ENCODE results near the gene DAZAP2.
A peak's percentile ranks its signal among the peaks of the same experiment; 100 is the strongest.

DAZAP2 gene, protein sequence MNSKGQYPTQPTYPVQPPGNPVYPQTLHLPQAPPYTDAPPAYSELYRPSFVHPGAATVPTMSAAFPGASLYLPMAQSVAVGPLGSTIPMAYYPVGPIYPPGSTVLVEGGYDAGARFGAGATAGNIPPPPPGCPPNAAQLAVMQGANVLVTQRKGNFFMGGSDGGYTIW

DNA sequence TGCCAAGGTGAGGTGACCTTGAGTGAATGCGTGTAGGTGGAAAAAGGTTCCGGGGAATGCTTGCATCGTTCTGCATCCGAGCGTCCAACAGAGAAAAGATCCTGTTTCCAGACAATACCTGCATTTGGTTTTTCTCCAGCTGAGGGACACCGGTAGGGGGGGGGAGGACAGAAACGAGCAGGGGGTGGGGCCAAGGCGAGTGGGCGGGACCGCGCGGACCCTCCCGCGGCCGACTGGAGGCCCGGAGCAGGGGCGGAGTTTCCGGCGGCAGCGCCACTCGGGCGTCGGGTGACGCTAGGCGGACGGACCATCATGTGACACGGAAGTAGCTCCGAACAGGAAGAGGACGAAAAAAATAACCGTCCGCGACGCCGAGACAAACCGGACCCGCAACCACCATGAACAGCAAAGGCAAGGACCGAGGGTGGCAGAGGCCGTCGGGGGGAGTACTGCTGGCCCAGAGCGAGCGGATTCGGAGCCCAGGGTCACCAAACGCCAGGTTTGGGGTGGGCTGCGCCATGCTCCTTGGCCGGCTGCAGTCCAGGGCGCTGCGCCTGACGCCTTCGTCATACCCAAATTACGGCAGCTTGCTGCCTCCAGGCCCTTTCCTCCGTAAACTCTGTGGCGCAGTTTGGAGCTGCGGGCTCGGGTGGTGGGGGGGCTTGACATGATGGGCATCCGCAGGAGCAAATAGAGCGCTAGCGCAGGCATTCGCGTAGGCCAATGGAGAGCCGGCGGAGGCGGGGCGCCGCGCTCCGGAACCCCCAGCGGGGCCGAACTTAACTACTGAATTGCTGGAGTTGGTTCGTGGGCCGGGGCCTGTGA, at the start of gene DAZAP2:
Gene DAZAP2, plus strand, starts transcription at position 317 of the 825 bp plus-strand sequence. Its CDS starts 82 bp downstream, at position 399.
- peak; percentile 98 for DNase-seq

DNA sequence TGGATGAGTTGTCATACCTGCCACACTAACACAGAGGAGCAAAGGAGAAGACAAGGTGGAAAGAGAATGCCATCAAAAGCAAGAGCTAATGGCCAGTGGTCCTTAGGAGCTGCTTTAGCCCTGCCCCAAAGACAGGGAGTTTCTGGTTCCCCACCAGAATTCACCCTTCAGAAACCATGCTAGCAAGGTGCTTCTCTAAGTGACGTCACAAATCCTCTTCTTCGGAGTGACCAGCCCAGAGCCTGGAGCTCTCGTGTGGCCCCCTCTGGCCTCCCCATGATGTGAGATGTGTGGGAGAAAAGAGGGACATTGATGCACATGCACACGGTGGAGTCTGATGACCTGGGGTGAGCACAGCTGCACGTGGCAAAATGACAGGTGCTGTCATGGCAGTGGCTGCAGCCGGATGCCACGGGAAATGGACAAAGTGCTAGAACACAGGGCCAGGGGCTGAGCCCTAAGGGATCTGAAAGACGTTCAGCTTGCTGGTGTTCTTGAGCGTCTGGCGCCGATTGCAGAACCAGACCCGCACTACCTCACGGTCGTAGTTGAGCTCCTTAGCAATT, 48.8 kb upstream of the DAZAP2 start:
- no peak for DNase-seq

DNA sequence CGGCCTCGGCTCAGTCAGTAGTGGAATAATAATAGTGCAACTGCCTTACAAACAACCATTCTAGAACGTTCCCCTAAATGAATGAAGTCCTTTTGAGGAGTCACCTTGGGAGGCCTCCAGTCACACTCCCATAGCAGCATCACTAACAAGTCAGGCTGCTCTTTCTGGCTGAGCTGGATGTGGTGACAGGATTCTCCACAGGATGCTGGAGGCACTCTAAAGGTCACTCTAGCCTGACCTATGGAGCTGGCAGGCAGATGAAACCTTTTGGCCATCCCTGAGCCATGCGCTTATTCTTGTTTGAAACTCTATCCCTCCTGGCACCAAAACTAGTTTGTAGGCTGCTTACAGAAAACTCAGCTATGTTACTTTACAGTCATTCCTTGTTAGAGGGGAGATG, 47.8 kb upstream of the DAZAP2 start:
- no peak for DNase-seq

DNA sequence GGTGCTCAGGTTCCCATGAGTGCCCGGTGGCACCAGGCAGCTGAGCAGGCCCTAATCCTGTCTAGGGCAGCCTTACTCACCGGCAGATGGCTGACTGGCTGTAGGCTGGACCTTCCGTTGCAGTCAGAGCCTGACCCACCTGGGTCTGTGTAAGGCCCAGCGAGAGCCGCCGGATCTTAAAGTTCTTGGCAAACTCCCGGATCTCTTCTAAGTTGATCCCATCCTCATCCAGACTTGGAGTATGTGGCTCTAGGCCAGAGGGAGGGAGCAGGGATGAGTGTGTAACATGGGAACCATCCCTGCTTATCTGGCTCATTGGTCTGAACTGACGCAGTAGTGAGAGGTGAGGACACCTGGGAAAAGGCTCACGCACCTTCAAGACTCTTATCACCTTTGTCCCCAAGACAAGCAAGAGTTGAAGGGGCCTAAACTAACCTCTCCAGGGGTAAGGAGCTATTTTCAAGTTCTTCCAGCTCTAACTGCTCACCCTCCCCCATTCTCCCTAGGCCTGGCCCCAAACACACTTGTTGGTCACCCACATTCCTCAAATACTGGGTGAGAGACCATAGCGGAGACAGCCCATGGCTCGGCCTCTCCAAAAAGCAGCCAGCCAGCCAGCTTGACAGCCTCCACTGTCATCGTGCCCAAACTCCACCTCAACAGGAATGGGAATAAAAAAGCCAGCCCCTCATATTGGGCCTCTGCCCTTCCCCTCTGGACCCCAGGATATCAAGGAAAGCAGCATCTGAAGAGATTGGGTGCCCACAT, 46.9 kb upstream of the DAZAP2 start:
- no peak for DNase-seq

DNA sequence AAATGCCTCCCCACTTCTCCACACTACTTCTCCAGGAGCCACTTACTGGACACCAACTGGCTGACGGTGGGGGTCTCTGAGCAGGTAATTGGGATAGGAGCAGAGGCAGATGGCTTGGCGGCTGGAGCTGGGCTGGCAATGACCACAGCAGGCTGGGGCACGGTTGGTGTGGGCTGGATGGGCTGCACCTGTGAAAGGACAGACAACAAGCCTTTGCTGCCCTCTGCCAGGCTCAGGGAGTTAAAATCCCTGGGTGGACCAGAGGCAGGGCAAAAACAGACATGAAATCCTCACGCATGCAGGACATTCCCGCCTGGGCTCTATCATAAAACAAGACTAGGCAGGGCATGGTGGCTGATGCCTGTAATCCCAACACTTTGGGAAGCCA, 46.3 kb upstream of the DAZAP2 start:
- DNase-seq, result no peak

DNA sequence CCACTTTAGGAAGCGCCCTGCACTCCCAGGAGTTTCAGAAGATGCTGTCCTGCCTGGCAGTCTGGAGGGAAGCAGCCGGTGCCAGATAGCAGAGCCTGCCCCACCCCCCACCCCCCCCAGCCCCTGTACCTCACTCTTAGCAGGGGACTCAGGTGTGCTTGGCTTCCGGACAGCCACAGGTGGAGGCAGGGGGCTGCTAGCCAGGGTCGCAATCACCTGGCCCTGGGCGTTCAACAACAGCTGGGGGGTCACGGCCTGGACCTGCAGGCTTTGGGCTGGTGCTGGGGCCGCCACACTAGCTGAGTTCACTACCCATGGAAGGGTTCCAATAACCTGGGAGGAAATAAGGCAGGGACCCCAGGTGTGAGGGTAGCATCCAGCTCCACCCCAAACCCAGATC, 42.8 kb upstream of the DAZAP2 start:
- no peak for DNase-seq

DNA sequence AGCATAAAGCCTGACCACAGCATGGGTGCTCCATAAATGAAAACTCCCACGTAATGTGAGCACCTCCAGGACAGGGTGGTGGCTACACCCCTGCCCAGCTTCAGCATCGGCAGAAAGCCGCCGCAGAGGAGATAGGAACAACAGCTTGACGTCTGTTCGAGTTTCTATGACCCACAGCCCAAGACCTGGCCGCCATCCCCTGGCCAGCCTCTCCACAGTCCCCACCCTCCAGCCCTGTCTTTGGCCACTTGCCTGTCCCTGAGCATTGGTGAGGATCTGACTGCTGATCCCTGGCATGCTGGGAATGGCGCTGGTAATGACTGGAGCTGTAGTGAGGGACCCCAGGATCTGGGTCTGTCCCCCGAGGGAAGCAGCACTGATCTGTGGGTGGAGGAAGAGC, 42.1 kb upstream of the DAZAP2 start:
- no peak for DNase-seq

DNA sequence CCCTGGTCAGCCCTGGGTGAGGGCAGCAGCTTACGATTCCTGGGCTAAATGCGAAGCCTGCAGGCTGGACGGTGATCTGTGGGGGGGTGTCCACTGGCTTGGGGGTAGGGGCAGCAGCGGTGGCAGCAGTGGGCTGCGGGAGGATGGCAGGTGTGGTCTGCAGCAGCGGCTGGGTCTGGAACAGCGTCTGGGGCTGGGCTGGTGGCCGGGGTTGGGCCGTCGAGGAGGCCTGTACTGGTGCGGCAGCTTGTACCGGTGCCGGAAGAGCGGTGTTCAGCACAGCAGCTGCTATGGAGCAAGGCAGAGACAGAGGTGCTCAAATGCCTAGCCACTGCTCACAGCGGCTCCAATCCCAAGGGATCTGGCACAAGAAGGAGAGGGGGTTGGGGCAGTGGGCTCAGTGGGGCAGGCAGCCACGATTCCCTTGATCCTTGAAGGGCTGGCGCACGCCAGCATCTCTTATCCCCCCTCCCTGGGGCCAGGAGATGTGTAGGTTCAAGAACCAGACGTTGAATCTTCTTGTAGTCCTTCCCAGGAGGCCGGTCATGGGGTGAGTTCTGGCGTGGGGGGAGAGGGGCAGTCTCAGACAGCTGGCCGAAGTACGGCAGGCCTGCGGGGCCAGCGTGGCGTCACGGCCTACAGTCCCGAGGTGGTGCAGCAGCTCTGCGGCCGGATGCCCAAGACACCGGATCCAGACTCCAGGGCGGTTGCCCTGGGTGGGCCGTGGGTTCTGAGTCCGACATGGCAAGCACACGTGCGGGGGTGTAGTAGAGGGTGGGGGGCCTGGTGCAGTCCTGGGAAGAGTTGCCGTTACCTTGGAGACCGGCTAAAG, 40.7 kb upstream of the DAZAP2 start:
- DNase-seq, result no peak

DNA sequence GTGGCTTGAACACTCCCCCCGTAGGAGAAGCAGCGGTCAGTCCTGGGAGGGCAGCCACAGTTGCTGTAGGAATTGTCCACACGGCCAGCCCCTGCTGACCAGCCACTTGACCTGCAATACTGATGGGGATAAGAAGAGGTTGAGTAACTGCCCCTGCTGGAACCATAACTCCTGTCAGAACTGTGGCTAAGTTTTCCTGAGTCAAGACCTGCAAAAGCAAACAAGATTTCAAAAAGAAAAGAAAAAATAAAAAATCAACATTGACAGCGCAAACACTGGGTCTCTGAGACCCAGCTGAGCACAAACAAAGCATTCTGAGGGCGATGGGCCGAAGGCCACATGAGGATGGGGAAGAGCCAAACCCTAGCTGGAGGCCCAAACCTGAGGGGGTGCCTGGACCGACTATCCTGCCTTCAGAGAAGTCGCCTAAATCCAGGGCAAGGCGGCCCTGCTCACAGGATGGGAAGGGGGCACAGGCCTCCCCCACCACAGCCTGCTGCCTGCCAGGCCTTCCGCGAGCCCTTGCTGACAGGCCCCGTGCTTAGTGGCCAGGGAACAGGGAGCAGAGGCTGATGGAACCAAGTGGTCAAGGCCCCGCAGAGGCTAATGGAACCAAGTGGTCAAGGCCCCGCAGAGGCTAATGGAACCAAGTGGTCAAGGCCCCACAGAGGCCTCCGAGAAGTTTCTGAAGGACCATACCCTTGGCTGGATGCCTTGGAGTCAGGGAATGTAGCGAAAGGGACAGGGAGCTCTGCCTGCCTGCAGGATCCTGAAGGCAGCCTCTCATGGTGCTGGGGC, 39.9 kb upstream of the DAZAP2 start:
- no peak for DNase-seq

DNA sequence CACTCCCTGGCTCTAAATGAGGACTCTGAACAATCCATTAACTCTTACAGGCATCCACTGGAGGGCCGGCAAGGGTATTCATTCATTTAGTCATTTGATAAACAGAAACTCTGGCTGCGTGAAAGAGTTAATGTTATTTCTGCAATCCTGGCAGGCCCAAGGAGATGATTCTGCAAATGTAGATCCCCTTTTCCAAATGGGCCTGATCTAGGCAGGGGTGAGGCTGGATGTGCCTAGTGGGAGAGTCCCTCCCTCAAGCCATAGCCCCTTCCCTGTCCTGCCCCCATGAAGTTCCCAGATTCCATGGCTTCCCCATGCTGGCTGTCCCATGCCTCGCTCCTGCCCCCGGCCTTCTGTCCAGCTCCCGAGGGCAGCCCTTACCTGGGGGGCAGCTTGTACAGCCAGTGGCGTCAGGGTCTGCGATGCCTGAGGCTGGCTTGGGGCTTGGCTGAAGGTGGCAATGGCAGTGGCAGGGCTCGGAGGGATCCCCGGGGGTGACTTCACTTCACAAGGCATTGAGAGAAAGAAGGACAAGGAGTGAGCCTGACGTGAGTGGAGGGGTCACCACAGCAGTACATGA, 39.2 kb upstream of the DAZAP2 start:
- no peak for DNase-seq

DNA sequence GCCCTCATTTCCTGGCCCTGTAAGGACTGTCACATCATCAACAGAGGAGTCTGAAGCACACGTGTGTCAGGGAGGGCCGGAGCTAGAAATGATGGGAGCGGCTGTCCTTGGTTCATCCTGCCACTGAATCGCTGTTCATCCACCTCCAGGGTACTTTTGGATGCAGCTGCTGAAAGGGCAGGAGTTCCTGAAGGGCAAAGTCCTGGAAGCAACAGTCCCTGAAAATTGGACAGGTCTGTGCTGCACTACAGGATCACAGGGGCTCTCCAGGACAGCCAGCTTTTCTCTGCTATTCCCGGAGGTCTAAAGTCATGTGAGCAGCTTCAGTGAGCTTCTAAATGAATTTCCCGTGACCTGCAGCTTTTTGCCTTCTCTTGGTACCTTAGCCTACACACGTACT, 38.5 kb upstream of the DAZAP2 start:
- DNase-seq, result no peak

DNA sequence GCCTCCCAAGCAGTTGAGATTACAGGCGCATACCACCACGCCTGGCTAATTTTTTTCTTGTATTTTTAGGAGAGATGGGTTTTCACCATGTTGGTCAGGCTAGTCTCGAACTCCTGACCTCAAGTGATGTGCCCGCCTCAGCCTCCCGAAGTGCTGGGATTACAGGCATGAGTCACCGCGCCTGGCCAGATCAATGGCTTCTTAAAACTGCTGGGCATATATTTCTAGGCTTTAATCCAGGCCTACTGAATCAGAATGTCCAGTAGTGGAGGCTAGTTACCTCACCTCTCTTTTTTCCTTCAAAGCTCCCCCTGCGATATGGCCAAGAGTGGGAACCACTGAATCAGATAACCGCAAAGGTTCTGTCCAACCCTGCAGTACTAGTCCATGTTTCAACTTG, 37.8 kb upstream of the DAZAP2 start:
- DNase-seq, result no peak

DNA sequence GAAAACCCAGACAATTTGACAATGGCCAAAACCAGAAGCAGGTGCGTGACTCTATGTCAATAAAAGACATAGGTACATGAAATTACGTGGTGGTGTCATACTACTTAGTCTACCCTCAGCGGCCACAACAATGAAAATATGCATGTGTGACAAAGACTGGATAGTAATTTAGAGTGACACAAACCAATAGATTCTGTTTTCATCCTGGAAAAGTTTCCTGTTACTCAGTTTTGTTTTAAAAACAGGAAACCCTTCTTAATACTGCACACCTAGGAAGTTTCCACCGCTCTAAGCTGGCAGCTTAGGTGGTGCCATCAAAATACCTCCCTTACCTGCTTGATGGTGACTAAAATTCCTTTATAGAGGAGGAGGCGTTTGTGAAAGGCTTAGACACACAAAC, 35.9 kb upstream of the DAZAP2 start:
- no peak for DNase-seq

DNA sequence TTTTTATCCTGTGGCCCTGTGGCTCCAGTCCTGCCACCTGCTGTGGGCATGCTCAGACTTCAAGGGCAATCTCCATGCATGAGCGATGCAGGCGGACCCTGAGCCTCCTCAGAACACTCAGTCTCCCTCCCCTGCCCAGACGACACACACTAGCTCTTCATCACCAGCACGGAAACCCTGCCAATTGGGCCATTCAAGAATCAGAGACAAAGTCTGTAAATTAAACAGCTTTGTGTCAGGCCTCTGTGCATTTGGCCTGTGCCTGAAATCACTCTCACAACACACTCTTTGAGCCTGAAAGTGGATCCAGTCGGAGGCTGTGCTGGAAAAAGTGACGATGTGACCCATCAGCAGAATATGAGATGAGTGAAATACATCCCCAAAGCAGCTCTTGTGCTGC, 33.3 kb upstream of the DAZAP2 start:
- no peak for DNase-seq

DNA sequence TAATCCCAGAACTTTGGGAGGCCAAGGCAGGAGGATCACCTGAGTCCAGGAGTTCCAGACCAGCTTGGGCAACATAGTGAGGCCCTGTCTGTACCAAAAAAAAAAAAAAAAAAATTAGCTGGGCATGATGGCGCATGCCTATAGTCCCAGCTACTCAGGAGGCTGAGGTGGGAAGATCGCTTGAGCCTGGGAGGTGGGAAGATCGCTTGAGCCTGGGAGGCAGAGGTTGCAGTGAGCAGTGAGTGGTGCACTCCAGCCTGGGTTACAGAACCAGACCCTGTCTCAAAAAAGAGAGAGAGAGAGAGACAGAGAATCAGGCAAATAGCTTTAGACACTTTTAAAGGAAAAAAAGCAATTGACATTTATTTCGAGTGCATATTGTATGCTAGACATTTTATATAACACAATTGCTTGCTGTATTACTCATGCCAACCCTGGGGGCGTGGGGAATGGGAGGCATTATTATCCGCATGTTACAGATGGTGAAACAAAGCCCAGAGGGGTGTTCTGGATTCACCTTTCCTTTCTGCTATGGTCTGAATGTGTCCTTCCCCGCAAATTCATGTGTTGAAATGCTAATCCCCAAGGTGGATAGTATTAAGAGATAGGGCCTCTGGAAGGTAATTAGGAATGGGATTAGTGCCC, 30.5 kb upstream of the DAZAP2 start:
- no peak for DNase-seq

DNA sequence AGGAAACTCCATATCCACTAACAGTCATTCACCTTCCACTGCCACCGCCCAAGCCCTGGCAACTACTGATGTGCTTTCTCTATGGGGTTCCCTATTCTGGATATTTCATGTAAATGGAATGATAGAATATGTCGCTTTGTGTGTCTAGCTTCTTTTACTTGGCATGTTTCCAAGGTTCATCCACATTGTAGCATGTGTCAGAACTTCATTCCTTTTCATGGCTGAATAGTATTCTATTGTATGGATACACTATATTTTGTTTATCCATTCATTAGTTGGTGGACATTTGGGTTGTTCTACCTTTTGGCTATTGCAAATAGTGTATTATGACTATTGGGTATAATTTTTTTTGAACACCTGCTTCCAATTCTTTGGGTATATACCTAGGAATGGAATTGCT, 29.4 kb upstream of the DAZAP2 start:
- DNase-seq, result no peak

DNA sequence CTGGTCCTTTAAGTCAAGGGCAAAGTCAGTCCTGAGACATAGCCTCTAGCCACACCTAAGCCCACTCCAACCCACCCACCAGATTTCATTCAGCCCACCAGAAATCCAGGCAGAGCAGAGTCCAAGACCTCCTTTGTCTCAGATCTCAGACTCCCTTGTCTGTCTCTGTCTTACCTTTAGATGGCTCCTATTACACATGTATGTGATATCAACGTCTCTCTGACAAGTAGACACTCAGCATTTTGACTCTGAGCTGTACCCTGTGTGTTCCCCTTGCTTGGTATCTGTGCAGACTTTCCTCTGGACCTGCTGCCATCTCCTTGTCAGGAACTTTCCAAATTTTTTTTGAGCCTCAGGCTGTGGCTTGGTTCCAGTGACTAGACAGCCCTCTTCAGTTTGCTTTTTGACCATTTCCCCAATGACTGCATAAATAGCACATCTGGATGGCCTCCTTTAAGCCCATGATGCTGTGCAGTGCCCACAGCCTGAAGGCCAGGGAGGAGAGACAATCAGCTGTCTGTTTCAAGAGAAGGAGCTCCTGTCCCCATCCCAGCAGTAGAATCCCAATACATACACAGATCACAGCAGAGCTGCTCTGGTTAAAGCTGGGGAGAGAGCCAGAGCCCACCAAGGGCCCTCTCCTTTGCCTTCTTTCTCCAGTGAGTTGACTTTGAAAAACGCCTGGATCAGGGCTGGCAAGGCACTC, 27.8 kb upstream of the DAZAP2 start:
- no peak for DNase-seq

DNA sequence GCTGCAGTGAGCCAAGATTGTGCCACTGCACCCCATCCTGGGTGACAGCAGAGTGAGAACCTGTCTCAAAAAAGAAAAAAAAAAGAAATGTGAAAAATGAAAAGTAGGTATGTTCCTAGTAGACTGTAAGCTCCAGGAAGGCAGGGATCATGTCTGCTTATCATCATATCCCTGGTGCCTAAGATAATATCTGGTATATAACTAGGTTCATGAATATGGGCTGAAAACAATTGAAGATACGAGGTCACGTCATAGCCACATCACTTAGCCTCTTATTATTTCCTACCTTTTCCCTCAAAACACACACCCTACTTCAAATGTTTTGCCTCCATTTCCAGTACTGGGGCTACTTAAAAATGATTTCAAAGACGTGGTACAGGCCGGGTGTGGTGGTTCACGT, 23.7 kb upstream of the DAZAP2 start:
- no peak for DNase-seq

DNA sequence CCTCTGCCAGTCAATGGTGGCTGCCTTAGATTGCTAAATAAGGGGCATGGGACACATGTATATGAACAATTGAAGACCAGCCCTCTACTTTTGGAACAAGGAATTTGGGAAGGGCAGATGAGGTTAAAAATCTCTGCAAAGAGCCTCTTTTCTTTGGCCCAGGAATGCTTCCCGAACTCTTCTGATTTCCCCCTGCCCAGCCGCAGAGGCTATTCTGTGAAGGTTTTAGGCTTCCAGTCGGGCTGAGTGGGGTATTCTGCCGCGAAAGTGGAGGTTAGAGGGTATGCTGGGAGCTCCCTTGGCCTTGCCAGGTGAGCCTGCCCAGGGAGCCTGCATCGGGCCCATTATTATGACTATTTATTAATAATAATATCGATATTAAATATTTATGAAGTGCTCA, 22.0 kb upstream of the DAZAP2 start:
- no peak for DNase-seq

Data from stimulated activated CD4-positive, alpha-beta T cell treated with anti-CD3 and anti-CD28 coated beads, Interleukin-15, amount 100 ng/mL, for 24 hours (primary cell).